ENCODE data around the gene XYLT1.

DNA sequence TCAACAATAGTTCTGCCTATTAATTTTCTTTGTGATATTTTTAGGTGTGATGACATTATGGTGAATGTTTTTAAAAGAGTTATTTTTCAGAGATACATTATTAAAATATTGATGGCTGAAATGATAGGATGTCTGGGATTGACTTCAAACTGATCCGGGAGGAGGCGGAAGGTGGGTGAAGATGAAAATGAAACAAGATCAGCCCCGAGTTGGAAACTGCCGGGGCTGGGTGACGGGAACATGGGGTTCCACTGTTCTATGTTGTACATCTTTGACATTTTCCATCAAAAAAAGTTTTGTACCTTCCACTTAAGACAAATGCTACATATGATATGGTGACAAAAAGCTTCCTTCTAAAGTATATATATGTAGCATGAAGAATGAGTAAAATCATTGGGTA lies 336.9 kb downstream of the XYLT1 start:
- TF ChIP-seq, protein P1, sequence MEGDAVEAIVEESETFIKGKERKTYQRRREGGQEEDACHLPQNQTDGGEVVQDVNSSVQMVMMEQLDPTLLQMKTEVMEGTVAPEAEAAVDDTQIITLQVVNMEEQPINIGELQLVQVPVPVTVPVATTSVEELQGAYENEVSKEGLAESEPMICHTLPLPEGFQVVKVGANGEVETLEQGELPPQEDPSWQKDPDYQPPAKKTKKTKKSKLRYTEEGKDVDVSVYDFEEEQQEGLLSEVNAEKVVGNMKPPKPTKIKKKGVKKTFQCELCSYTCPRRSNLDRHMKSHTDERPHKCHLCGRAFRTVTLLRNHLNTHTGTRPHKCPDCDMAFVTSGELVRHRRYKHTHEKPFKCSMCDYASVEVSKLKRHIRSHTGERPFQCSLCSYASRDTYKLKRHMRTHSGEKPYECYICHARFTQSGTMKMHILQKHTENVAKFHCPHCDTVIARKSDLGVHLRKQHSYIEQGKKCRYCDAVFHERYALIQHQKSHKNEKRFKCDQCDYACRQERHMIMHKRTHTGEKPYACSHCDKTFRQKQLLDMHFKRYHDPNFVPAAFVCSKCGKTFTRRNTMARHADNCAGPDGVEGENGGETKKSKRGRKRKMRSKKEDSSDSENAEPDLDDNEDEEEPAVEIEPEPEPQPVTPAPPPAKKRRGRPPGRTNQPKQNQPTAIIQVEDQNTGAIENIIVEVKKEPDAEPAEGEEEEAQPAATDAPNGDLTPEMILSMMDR (IDR thresholded peaks at IDR 0.05), result no peak
- no peak for TF ChIP-seq POLR2A (IDR thresholded peaks at IDR 0.05)
- no peak for TF ChIP-seq POLR2AphosphoS5 (IDR thresholded peaks at IDR 0.05)
